Neural progenitor cell (in vitro differentiated cells): ENCODE results near the gene NHERF1. TPM values are rescaled to one million over a fixed set of nuclear protein-coding genes. Genes with fewer than 3 reads are reported as not detected.

Experiments used
- DNase-seq: peaks from one replicate; pipeline ENCODE4 v3.0.0-alpha.2; 2016; ENCODE audit warnings: low spot score
- H2AFZ ChIP-seq: fragments of 200-600 bp; sonication (generic); replicated peaks from 2 replicates; pipeline ENCODE4 v1.6.1; 2016; ENCODE audit warnings: antibody characterized with exemption
- H3F3A ChIP-seq: fragments of 200-600 bp; sonication (generic); 2 replicates; pipeline ENCODE4 v1.6.1; 2016; ENCODE audit warnings: antibody characterized with exemption, low read depth
- H3K27ac ChIP-seq: fragments of 200-600 bp; sonication (generic); 2 replicates; pipeline ENCODE4 v1.5.1; 2016; ENCODE audit warnings: mild to moderate bottlenecking
- H3K27me3 ChIP-seq: fragments of 200-600 bp; sonication (generic); 2 replicates; pipeline ENCODE4 v1.6.1; 2016; ENCODE audit warnings: mild to moderate bottlenecking, moderate library complexity
- H3K36me3 ChIP-seq: fragments of 200-600 bp; sonication (generic); 2 replicates; pipeline ENCODE4 v1.5.1; 2016
- H3K4me1 ChIP-seq: fragments of 200-600 bp; sonication (generic); 2 replicates; pipeline ENCODE4 v1.6.1; 2016; ENCODE audit warnings: mixed run types
- H3K4me2 ChIP-seq: fragments of 200-600 bp; sonication (generic); 2 replicates; pipeline ENCODE4 v1.6.1; 2016
- H3K4me3 ChIP-seq: fragments of 200-600 bp; sonication (generic); 2 replicates; pipeline ENCODE4 v1.5.1; 2016
- H3K79me2 ChIP-seq: fragments of 200-600 bp; sonication (generic); 2 replicates; pipeline ENCODE4 v1.6.1; 2016; ENCODE audit warnings: low read depth
- H3K9ac ChIP-seq: fragments of 200-600 bp; sonication (generic); 2 replicates; pipeline ENCODE4 v1.6.1; 2016
- H3K9me3 ChIP-seq: fragments of 200-600 bp; sonication (generic); 2 replicates; pipeline ENCODE4 v1.5.1; 2016; ENCODE audit warnings: low read depth
- H4K20me1 ChIP-seq: fragments of 200-600 bp; sonication (generic); 2 replicates; pipeline ENCODE4 v1.6.1; 2016; ENCODE audit warnings: low read depth
- H3K27ac Mint-ChIP-seq: 3 replicates; pipeline ENCODE4 v1.8.0; 2021; ENCODE audit warnings: mixed read lengths
- H3K27me3 Mint-ChIP-seq: 2 replicates; pipeline ENCODE4 v1.8.0; 2022; ENCODE audit warnings: low read depth, mild to moderate bottlenecking, inconsistent platforms, moderate library complexity, mixed read lengths; ENCODE audit not compliant: insufficient read depth
- H3K36me3 Mint-ChIP-seq: 3 replicates; pipeline ENCODE4 v1.8.0; 2021; ENCODE audit warnings: mixed read lengths
- H3K4me1 Mint-ChIP-seq: 3 replicates; pipeline ENCODE4 v1.8.0; 2021; ENCODE audit warnings: mixed read lengths
- H3K4me3 Mint-ChIP-seq: 3 replicates; pipeline ENCODE4 v1.8.0; 2021; ENCODE audit warnings: mild to moderate bottlenecking, moderate library complexity, mixed read lengths
- H3K9me3 Mint-ChIP-seq: 3 replicates; pipeline ENCODE4 v1.8.0; 2020; ENCODE audit warnings: mixed read lengths
- CTCF ChIP-seq: fragments of 200-600 bp; sonication (generic); IDR thresholded peaks from 2 replicates; pipeline ENCODE4 v1.5.1; 2017; ENCODE audit warnings: antibody characterized with exemption, mild to moderate bottlenecking
- EZH2 ChIP-seq: fragments of 200-600 bp; sonication (generic); IDR thresholded peaks from 2 replicates; pipeline ENCODE4 v1.6.1; 2017; ENCODE audit warnings: antibody characterized with exemption, mild to moderate bottlenecking, moderate library complexity
- EZH2phosphoT487 ChIP-seq: fragments of 200-600 bp; sonication (generic); IDR thresholded peaks from 2 replicates; pipeline ENCODE4 v1.6.1; 2017; ENCODE audit warnings: antibody characterized with exemption
- total RNA-seq: library from RNA; depleted of rRNA; stranded (reverse); fragments of >200 nt; gene quantifications from 2 replicates; pipeline ENCODE4 v1.2.3, GENCODE V29; 2015; ENCODE audit warnings: low replicate concordance

NHERF1 gene
- total RNA-seq, 1 donor from 2014 or later, result 27.1 TPM

DNA sequence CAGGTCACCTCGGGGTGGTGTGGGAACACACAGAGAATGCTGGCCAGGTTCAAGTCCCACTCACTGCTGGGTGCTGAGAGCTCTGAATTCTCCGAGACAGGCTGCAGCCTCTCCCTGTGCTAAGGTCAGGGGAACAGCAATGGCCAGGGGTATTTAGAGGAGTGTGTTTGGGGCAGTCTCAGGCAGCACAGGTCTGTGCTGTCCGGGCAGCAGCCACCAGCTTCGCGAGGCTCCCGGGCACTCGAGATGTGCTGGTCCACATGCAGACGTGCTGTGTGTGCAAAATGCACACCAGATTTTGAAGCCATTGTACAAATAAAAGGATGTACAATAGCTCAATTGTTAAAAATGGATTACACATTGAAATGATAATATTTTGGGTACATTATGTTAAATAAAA, 7.1 kb downstream of the NHERF1 start:
- peaks cover 12% of the 10 kb centered on the region for H3K36me3 Mint-ChIP-seq
- H3K9me3 Mint-ChIP-seq, result no peaks in the 10 kb centered on the region
- Histone ChIP-seq H3K4me2 (no peak overlapping the region), H3K4me1 (peaks cover 51% of the 10 kb centered on the region), H3K27me3 (no peaks in the 10 kb centered on the region), H3K27ac (no peak overlapping the region), H3K9me3 (no peaks in the 10 kb centered on the region), H3K9ac (no peak overlapping the region), H3F3A (peaks cover 29% of the 10 kb centered on the region), H3K4me3 (no peak overlapping the region), H2AFZ (no peak overlapping the region), H4K20me1 (peaks cover 78% of the 10 kb centered on the region), H3K79me2 (peaks cover 99% of the 10 kb centered on the region), H3K36me3 (no peaks in the 10 kb centered on the region)
- DNase-seq, result no peak
- H3K4me3 Mint-ChIP-seq, result no peak overlapping the region
- peaks cover 28% of the 10 kb centered on the region for H3K4me1 Mint-ChIP-seq
- peaks cover 8% of the 10 kb centered on the region for H3K27me3 Mint-ChIP-seq
- no peak for TF ChIP-seq CTCF
- H3K27ac Mint-ChIP-seq, result no peak overlapping the region

GRCh38 chr17:74756891-74757290, 8.5 kb downstream of the NHERF1 start:
- H3K27ac Mint-ChIP-seq, result no peak overlapping the region
- TF ChIP-seq CTCF (no peak), EZH2 (no peak), EZH2phosphoT487 (no peak)
- H3K4me3 Mint-ChIP-seq, result no peak overlapping the region
- H3K4me3 ChIP-seq, result no peak overlapping the region
- peaks cover 6% of the 10 kb centered on the region for H3K27me3 Mint-ChIP-seq
- H4K20me1 ChIP-seq, result peaks cover 69% of the 10 kb centered on the region
- no peak overlapping the region for H3K9ac ChIP-seq
- H3F3A ChIP-seq, result peaks cover 30% of the 10 kb centered on the region
- no peaks in the 10 kb centered on the region for H3K9me3 ChIP-seq
- H3K36me3 Mint-ChIP-seq, result peaks cover 12% of the 10 kb centered on the region
- H3K4me1 Mint-ChIP-seq, result peaks cover 31% of the 10 kb centered on the region
- H3K4me1 ChIP-seq, result peaks cover 52% of the 10 kb centered on the region
- H3K27ac ChIP-seq, result no peak overlapping the region
- peaks cover 99% of the 10 kb centered on the region for H3K79me2 ChIP-seq
- no peaks in the 10 kb centered on the region for H3K27me3 ChIP-seq
- H3K9me3 Mint-ChIP-seq, result no peaks in the 10 kb centered on the region
- H3K36me3 ChIP-seq, result no peaks in the 10 kb centered on the region
- H2AFZ ChIP-seq, result no peak overlapping the region
- DNase-seq, result no peak
- H3K4me2 ChIP-seq, result no peak overlapping the region

DNA sequence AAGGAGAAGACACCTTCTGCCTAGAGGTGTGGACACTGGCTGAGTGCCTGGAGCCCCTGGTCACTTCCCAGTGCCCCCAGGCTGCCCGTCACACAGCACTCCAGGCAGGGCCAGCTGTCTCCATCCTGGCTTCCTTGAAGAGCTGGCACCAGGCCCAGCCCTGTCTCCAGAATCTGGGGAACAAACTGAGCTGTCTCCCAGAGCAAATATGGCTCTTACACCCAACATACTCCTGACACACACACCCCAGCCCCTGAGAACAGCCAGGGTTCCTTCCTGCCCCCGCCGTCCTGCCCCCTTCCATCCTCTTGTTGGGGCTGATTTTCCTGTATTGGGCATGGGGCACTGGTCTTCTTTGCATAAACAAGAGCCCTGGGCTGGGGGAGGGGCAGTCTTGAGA, 9.1 kb downstream of the NHERF1 start:
- H3K9me3 Mint-ChIP-seq, result no peaks in the 10 kb centered on the region
- Histone ChIP-seq H3K27ac (no peak overlapping the region), H4K20me1 (peaks cover 64% of the 10 kb centered on the region), H3F3A (peaks cover 30% of the 10 kb centered on the region), H3K27me3 (no peaks in the 10 kb centered on the region), H3K9me3 (no peaks in the 10 kb centered on the region), H3K4me2 (no peak overlapping the region), H3K4me1 (peaks cover 54% of the 10 kb centered on the region), H3K36me3 (no peaks in the 10 kb centered on the region), H2AFZ (no peak overlapping the region), H3K9ac (no peak overlapping the region), H3K4me3 (no peak overlapping the region), H3K79me2 (peaks cover 99% of the 10 kb centered on the region)
- H3K4me1 Mint-ChIP-seq, result peaks cover 33% of the 10 kb centered on the region
- H3K4me3 Mint-ChIP-seq, result no peak overlapping the region
- no peak for DNase-seq
- H3K36me3 Mint-ChIP-seq, result peaks cover 9% of the 10 kb centered on the region
- TF ChIP-seq EZH2phosphoT487 (no peak), EZH2 (no peak), CTCF (no peak)
- peak overlapping the region; percentile 42 for H3K27ac Mint-ChIP-seq
- peaks cover 6% of the 10 kb centered on the region for H3K27me3 Mint-ChIP-seq
